Prostate gland (tissue), 2 donors: ENCODE data around the gene FBXL3. TPM values are rescaled to one million over a fixed set of nuclear protein-coding genes. Genes with fewer than 3 reads are reported as not detected.

ENCODE experiments used
- DNase-seq: peaks from one replicate; pipeline ENCODE4 v3.0.0-alpha.2; 2019; ENCODE audit warnings: low spot score
- H3K27ac ChIP-seq, 2 donors: fragments of 200-600 bp; sonication (generic); 2 replicates each; pipeline ENCODE4 v1.5.1; 2017 to 2019
- H3K27me3 ChIP-seq: fragments of 200-600 bp; sonication (generic); replicated peaks from 2 replicates; pipeline ENCODE4 v1.5.1; 2019; ENCODE audit not compliant: insufficient read depth
- H3K36me3 ChIP-seq, 2 donors: fragments of 200-600 bp; sonication (generic); 1 replicate in 1 of 2; 2 replicates in 1 of 2; pipeline versions ENCODE4 v1.5.1 to v1.8.1; 2017 to 2019
- H3K4me1 ChIP-seq: fragments of 200-600 bp; sonication (generic); replicated peaks from 2 replicates; pipeline ENCODE4 v1.5.1; 2019
- H3K4me3 ChIP-seq, 2 donors: fragments of 200-600 bp; sonication (generic); 2 replicates each; pipeline ENCODE4 v1.5.1; 2017 to 2019
- H3K9me3 ChIP-seq: fragments of 200-600 bp; sonication (generic); 2 replicates; pipeline ENCODE4 v1.5.1; 2017
- POLR2A ChIP-seq: fragments of 450-650 bp; IDR thresholded peaks from one replicate; pipeline ENCODE4 v1.6.1; 2016; ENCODE audit warnings: antibody characterized with exemption, mild to moderate bottlenecking
- POLR2AphosphoS5 ChIP-seq: sonication (generic); formaldehyde crosslinking; IDR thresholded peaks from one replicate; pipeline ENCODE4 v1.6.1; 2017; ENCODE audit warnings: antibody characterized with exemption
- WGBS: methylation state at CpG from one replicate; pipeline ENCODE4 v1.1.5; 2018; 5-methylcytosine and 5-hydroxymethylcytosine counted together
- intact Hi-C: fragments of 100-400 bp; cut with DNase I; formaldehyde crosslinking; loops from one replicate; pipeline ENCODE4 v1.14.2; 2022
- total RNA-seq, 2 donors: library from RNA; depleted of rRNA; stranded (reverse); fragments of >200 nt; gene quantifications; one replicate each; pipeline ENCODE4 v1.1.0, GENCODE V29; 2016
- TF ChIP-seq, protein P1 (sequence below), 4 experiments: fragments of 200-600 bp in 2 of 4; fragments of 450-650 bp in 2 of 4; sonication (generic) in 2 of 4; IDR thresholded peaks; 1 replicate in 3 of 4; 2 replicates in 1 of 4; pipeline ENCODE4 v1.5.1; 2016 to 2019; ENCODE audit warnings: antibody characterized with exemption in 4 of 4, mild to moderate bottlenecking in 2 of 4, moderate library complexity in 2 of 4

The FBXL3 gene
- total RNA-seq, 2 donors from 2014 or later, result 85.6 to 113 TPM

DNA sequence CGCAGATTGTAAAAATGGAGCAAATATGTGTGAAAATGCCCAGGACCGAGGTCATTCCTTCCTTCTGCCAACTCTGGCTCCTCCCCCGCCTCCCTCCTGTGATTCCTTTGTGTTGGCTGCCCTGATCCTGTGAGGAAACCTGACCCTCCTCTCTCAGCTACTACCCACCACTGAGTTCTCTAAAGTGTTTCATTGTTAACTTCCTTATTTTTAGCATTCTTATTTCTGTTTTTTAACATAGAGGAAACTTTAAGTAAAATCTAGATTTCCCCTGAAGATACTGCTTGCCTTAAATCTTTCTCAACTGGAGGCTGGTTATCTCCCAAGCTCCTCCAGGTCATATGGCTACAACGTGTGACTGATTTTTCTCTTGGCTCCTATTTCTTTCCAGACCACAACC lies 21.7 kb upstream of the FBXL3 start:
- H3K4me3 ChIP-seq, result no peak overlapping the region
- H3K4me1 ChIP-seq, result no peaks in the 10 kb centered on the region
- DNase-seq, result no peak
- WGBS, result 78% methylated on average over 4 of the region's 4 CpGs
- no peaks in the 10 kb centered on the region for H3K9me3 ChIP-seq
- no peaks in the 10 kb centered on the region for H3K27me3 ChIP-seq
- H3K36me3 ChIP-seq, result no peaks in the 10 kb centered on the region
- H3K27ac ChIP-seq, result no peak overlapping the region
- TF ChIP-seq, protein P1, sequence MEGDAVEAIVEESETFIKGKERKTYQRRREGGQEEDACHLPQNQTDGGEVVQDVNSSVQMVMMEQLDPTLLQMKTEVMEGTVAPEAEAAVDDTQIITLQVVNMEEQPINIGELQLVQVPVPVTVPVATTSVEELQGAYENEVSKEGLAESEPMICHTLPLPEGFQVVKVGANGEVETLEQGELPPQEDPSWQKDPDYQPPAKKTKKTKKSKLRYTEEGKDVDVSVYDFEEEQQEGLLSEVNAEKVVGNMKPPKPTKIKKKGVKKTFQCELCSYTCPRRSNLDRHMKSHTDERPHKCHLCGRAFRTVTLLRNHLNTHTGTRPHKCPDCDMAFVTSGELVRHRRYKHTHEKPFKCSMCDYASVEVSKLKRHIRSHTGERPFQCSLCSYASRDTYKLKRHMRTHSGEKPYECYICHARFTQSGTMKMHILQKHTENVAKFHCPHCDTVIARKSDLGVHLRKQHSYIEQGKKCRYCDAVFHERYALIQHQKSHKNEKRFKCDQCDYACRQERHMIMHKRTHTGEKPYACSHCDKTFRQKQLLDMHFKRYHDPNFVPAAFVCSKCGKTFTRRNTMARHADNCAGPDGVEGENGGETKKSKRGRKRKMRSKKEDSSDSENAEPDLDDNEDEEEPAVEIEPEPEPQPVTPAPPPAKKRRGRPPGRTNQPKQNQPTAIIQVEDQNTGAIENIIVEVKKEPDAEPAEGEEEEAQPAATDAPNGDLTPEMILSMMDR (IDR thresholded peaks at IDR 0.05), result no peak
- TF ChIP-seq POLR2A, result no peak
- TF ChIP-seq POLR2AphosphoS5, result no peak
- intact Hi-C loops, result no loop called here

DNA sequence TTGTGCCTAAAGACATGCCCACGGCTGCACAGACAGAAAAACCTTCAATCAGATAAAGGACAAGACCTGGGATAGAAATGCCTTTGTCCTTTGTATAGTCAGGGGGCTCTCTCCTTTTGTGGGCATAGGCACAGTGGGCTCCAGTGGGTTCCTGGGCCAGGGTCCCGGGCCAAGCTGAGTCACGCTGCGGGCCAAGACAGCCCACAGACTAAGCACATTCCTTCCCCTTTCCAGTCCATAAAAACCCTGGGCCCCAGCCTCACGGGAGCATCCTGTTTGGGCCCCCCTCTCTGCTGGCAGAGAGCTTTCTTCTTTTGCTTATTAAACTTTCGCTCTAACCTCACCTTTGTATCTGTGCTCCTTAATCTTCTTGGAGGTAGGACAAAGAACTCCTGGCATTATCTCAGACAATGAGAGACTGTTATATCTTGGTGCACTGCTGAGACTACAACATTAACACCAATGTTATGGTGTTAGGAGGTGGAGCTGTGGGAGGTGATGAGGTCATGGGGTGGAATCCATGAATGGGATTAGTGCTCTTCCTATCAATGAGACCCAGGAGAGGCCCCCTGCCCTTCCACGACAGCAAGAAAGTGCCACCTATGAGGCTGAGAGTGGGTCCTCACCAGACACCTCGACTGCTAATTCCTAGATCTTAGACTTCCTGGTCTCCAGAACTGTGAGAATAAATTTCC lies 20.8 kb upstream of the FBXL3 start:
- no peak overlapping the region for H3K27ac ChIP-seq
- 81% methylated on average over 8 of the region's 8 CpGs for WGBS
- DNase-seq, result no peak

DNA sequence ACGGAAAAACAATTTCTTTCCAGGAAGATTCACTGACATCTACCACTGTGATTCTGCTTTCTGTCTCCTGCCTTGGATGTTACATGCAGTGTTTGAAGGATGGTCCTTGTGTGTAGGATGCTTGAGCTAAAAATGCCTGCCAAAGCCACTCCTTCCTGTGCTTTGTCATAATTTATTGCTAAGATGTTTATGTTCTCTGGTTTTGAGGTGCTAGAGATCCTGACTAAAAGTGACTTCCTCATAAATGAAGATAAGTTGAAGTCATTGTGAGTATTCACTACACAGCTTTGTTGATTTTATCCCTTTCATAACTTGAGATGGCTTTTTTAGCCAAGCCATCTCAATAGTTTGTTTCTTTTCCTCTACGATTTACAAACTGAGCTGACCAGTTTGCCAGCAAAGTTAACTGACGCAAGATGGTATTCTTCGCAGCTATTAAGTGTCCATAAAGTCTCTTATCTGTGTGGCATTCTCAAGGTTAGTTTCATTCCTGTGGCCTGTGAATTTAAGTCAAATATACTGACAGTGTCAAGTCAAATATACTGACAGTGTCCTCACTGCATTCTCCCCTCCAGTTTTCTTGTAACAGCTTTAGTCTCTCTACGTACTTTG lies 15.7 kb upstream of the FBXL3 start:
- peak; percentile 55 for DNase-seq
- 18% methylated on average over 5 of the region's 5 CpGs for WGBS
- Histone ChIP-seq H3K27me3 (no peaks in the 10 kb centered on the region), H3K9me3 (no peaks in the 10 kb centered on the region), H3K4me1 (no peaks in the 10 kb centered on the region), H3K27ac (peak overlapping the region; percentile 35 to 39), H3K4me3 (no peak overlapping the region), H3K36me3 (no peaks in the 10 kb centered on the region)
- intact Hi-C loops, result no loop called here
- TF ChIP-seq, protein P1 (IDR thresholded peaks at IDR 0.05), result no peak
- peak; percentile 89 for TF ChIP-seq POLR2AphosphoS5

More for the DNA sequence above, 20.8 kb upstream of the FBXL3 start:
- TF ChIP-seq, protein P1 (IDR thresholded peaks at IDR 0.05), result no peak
- TF ChIP-seq POLR2AphosphoS5 (no peak), POLR2A (no peak)
- no peaks in the 10 kb centered on the region for H3K27me3 ChIP-seq
- intact Hi-C loops, result no loop called here
- H3K36me3 ChIP-seq, result no peaks in the 10 kb centered on the region
- H3K9me3 ChIP-seq, result no peaks in the 10 kb centered on the region
- H3K4me1 ChIP-seq, result no peaks in the 10 kb centered on the region
- H3K4me3 ChIP-seq, result no peak overlapping the region

DNA sequence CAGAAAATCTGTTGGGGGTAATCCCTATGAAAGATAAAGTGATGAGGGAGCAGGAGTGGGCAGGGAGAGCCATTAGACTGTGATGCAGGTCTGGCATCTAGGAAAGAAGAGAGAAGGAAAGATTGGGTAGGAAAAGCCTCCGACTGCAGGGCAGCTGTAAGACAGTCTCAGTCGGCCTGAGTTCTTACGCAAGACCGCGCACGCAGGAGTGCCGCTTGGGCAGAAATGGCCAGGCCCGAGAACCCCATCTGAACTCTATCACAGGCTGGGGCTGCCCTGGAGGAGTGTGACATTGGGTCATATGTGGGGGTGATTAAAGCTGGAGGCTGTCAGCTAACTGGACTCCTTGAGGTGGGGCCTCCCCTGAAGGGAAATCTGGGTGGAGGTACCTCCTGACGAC lies 13.9 kb upstream of the FBXL3 start:
- Histone ChIP-seq H3K4me1 (no peaks in the 10 kb centered on the region), H3K36me3 (no peaks in the 10 kb centered on the region), H3K27me3 (no peaks in the 10 kb centered on the region), H3K27ac (no peak overlapping the region), H3K4me3 (no peak overlapping the region), H3K9me3 (no peaks in the 10 kb centered on the region)
- no peak for DNase-seq
- TF ChIP-seq POLR2A (no peak), POLR2AphosphoS5 (no peak)
- TF ChIP-seq, protein P1 (IDR thresholded peaks at IDR 0.05), result no peak
- intact Hi-C loops, result no loop called here
- WGBS, result 95% methylated on average over 9 of the region's 9 CpGs

DNA sequence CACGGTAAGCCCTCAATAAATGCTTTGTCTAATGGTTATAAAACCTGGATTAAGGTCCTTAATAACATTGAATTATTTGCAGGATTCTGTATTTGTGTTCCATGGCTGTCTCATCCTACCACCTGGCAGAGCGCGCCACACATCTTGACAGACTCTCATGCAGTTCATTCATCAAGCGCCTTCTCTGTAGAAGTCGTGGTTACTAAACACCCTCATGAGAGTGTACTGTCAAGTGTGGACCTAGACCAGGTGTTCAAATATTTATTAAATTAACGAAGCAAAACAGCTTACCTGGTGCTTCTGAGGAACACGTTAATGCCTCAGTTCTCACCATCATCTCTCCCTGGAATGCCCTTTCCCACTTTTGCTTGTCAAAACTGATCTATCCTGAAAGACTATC lies 13.1 kb upstream of the FBXL3 start:
- 94% methylated on average over 7 of the region's 7 CpGs for WGBS
- no peaks in the 10 kb centered on the region for H3K36me3 ChIP-seq
- TF ChIP-seq POLR2A (no peak), POLR2AphosphoS5 (no peak)
- TF ChIP-seq, protein P1 (IDR thresholded peaks at IDR 0.05), result no peak
- H3K27me3 ChIP-seq, result no peaks in the 10 kb centered on the region
- intact Hi-C loops, result no loop called here
- H3K27ac ChIP-seq, result no peak overlapping the region
- H3K4me3 ChIP-seq, result no peak overlapping the region
- H3K9me3 ChIP-seq, result no peaks in the 10 kb centered on the region
- DNase-seq, result no peak
- no peaks in the 10 kb centered on the region for H3K4me1 ChIP-seq
